HG03342 (cell line): ENCODE results near the gene BAHD1.

Experiments
- ATAC-seq: cut with Tn5 transposase; IDR thresholded peaks from one replicate; pipeline ENCODE4 v1.9.1; 2021; ENCODE audit warnings: mild to moderate bottlenecking, moderate library complexity; ENCODE audit not compliant: unreplicated experiment

BAHD1 gene

GRCh38 chr15:40464595-40465185 is 23.9 kb downstream of the BAHD1 start:
- no peak for ATAC-seq

DNA sequence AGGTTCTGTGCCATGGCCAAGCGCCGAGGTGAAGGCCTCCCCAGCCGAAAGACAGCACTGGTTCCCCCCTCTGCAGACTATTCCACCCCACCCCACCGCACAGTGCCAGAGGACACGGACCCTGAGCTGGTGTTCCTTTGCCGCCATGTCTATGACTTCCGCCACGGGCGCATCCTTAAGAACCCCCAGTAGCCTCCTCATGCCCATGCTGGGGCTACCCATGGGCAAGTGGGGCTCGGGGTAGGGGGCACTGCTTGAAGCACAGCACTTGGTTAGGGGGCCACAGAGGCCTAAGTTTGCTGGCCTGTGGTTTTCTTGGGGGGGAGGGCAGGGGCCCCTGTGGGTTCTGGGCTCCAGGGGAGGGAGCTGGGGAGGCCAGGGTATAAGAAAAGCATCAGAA is 25.2 kb downstream of the BAHD1 start:
- ATAC-seq: no peak

DNA sequence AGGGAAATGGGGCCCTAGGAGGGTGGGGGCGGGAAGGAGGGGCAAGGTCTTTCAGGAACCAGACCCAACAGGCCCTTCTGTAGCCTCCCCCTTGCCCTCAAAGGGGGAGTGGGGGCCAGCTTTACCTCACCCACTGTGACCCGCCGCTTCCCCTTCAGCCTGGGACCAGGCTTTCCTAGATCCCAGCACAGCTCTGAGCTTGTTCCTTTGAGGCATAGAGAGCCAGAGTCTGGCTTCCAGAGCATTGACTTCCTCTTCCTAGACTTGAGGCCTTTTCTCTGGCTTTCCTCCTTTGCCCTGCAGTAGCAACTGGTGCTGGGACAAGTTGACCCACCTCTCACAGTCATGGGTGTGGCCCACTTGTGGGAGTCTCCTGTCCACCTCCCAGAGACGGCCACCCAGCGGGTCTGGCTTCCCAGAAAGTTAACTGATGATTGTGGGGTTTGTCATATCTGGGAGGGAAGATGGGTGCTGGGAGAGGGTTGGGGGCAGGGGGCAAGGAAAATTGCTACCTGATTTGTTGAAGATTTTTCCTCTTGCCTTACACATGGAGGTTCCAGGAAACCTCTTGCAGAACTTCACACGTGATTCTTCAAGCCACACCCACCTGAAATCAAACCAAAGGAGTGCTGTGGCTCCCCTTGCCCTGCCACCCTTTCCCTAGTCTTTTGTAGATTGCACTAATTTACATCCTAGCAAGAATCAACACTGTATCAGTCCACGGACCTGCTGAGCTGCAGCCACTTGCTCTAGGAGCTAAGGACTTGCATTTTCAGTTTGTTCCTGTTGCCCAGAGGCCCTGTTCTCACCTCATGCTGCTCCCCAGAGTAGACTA is 25.9 kb downstream of the BAHD1 start:
- no peak for ATAC-seq

DNA sequence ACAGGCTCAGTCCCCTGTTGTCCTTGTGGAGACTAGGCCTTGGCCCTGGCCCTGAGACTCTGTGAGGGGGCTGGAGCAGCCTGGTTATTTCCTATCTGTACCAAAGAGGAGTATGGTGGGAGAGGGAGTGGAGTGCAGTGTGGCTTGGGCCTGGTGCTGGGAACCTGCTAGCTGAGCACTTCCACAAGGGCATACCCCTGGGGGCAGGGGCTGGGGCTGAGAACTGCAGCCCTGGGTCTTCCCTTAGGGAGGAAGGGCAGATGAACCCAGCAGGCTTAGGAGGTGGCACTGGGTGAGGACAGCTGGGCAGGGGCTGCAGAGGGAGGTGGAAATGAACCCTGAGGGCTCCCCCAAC is 26.5 kb downstream of the BAHD1 start:
- no peak for ATAC-seq

GRCh38 chr15:40468898-40469331 is 28.2 kb downstream of the BAHD1 start:
- no peak for ATAC-seq

DNA sequence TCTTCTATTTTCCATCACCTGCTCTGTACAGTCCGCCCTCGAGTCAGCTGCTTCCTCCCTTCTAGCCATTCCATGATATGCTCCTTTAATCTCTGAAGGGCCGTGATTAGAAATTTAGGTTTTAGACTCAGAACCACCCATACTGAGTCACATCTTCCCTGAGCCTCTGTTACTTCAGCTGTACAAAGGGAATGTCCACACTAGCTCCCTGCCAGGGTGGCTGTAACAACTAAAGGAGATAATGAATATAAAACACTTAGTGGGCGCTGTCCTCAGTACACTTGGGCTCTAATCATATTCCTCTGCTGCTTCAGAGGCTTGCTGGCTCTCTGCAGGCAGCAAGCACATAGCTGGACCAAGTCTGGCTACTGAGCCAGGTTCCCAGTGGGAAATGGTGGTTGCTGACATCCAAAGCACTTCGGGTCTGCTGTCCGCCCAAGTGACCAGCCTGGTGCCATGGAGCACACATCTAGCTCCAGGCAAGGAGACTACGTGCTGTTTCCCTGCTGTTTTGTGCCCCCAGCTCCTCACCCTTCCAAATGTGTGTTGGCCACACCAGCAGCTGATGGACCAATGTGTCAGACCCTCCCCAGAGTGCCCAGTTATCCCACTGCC is 29.1 kb downstream of the BAHD1 start:
- ATAC-seq: no peak

- ATAC-seq: peak; percentile 59
Observed at GRCh38 chr15:40470423-40471104, 29.8 kb downstream of the BAHD1 start, which contains the start of gene CHST14. CHST14 (plus strand) TSS chr15:40470984; CDS start chr15:40471214, 230 bp downstream.

- no peak for ATAC-seq
Observed at GRCh38 chr15:40471105-40471807, 30.5 kb downstream of the BAHD1 start.

GRCh38 chr15:40471808-40472150 is 31.0 kb downstream of the BAHD1 start:
- ATAC-seq: no peak

DNA sequence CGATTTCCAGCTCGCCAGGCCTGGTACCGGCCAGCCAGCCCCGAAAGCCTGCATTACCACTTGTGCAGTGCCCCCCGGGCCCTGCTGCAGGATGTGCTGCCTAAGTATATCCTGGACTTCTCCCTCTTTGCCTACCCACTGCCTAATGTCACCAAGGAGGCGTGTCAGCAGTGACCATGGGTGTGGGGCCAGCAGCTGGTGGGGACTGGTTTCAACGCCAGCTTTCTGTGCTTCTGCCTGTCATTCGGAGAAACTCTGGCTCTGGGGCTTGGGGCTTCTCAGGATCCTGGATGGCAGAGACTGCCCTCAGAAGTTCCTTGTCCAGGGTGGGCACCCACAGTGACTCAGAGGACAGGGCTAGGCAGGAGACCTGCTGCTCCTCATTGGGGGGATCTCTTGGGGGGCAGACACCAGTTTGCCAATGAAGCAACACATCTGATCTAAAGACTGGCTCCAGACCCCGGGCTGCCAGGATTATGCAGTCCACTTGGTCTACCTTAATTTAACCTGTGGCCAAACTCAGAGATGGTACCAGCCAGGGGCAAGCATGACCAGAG is 31.5 kb downstream of the BAHD1 start:
- no peak for ATAC-seq

GRCh38 chr15:40474581-40474980 is 33.8 kb downstream of the BAHD1 start:
- no peak for ATAC-seq

DNA sequence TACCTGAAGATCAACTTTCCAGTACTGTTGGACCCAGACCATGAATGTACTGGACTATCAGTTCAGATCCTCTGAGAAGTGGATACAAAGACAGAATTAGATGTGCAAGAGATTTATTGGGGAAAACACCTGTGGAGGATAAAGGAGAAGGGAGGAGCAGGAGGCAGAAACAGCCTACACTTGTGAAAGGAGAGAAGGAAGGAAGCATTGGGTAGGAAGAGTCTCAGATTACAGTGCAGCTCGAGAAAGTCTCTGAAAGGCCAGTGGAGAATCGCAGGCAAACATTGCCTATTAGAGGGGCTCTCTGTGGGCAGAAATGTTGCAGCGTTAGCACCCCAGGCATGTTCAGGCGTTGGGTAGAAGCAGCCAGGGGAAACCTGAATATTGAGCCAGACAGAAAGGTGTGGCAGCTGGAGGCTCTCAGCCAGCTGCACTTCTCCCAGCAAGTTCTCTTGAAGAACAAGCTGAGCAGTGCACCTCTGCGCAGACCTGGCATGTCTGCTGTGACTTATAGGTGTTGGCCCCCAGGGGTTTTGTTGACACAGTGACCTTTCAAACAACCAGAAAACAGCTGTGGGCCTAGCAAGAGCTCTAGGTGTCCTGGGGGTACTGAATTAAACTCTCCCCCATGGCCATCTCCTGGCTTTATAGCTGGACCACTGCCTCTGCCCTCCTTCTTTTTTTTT is 37.0 kb downstream of the BAHD1 start:
- ATAC-seq: no peak

GRCh38 chr15:40479024-40479423 is 38.3 kb downstream of the BAHD1 start:
- ATAC-seq: no peak

GRCh38 chr15:40481341-40482074 is 40.8 kb downstream of the BAHD1 start:
- ATAC-seq: no peak

- no peak for ATAC-seq
Observed at GRCh38 chr15:40483919-40484318, 43.2 kb downstream of the BAHD1 start.

DNA sequence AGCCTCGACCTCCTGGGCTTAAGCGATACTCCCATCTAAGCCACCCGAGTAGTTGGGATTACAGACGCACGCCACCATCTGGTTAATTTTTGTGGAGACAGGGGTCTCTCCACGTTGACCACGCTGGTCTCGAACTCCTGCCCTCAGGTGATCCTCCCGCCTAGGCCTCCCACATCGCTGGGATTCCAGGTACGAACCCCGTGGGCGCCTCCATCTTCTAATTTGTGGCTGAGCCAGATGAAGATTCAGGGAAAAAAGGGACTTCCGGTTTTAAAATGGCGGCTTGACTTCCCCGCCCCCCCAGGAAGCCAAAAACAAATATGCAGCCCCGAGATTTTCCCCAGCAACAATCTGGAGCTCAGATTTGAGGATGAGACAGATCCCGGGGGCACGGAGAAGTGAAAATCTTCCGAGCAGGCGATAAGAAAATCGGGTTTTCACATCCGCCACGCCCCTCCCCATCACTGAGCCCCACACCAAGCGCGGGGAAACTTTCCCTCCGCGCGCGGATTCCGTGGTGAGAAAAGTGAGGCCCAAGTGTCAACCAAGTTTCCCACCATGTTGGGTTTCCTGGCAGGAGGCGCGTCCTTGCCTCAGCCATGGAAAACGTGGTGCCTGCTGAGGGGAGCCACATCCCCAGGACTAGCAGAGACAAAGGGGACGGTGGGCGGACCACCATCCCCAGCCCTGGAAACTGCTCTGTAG is 45.5 kb downstream of the BAHD1 start:
- no peak for ATAC-seq

GRCh38 chr15:40487816-40488682 is 47.3 kb downstream of the BAHD1 start:
- no peak for ATAC-seq
